IPS-18a (cell line): ENCODE data around the gene IMMP2L.

Source experiments
- H3K27ac ChIP-seq: one replicate; pipeline ENCODE4 v1.5.1; 2013; ENCODE audit warnings: low read length
- H3K27me3 ChIP-seq: one replicate; pipeline ENCODE4 v1.6.1; 2013; ENCODE audit warnings: mild to moderate bottlenecking, low read length; ENCODE audit not compliant: control insufficient read depth, insufficient read depth
- H3K36me3 ChIP-seq: one replicate; pipeline ENCODE4 v1.6.1; 2013; ENCODE audit warnings: low read depth, low read length; ENCODE audit not compliant: control insufficient read depth
- H3K4me1 ChIP-seq: one replicate; pipeline ENCODE4 v1.6.1; 2013; ENCODE audit warnings: low read depth, low read length; ENCODE audit not compliant: control insufficient read depth
- H3K4me3 ChIP-seq: one replicate; pipeline ENCODE4 v1.5.1; 2013; ENCODE audit warnings: low read length
- H3K9ac ChIP-seq: one replicate; pipeline ENCODE4 v1.6.1; 2013; ENCODE audit warnings: mild to moderate bottlenecking, low read length, moderate library complexity
- H3K9me3 ChIP-seq: one replicate; pipeline ENCODE4 v1.6.1; 2013; ENCODE audit warnings: low read depth, low read length; ENCODE audit not compliant: control insufficient read depth

Gene IMMP2L

GRCh38 chr7:110780712-110781111, 781.6 kb downstream of the IMMP2L start:
- no peaks in the 10 kb centered on the region for H3K27me3 ChIP-seq
- H3K4me3 ChIP-seq: no peak overlapping the region
- H3K36me3 ChIP-seq: no peaks in the 10 kb centered on the region
- H3K9me3 ChIP-seq: no peaks in the 10 kb centered on the region
- H3K27ac ChIP-seq: no peak overlapping the region
- H3K4me1 ChIP-seq: no peaks in the 10 kb centered on the region
- no peak overlapping the region for H3K9ac ChIP-seq

DNA sequence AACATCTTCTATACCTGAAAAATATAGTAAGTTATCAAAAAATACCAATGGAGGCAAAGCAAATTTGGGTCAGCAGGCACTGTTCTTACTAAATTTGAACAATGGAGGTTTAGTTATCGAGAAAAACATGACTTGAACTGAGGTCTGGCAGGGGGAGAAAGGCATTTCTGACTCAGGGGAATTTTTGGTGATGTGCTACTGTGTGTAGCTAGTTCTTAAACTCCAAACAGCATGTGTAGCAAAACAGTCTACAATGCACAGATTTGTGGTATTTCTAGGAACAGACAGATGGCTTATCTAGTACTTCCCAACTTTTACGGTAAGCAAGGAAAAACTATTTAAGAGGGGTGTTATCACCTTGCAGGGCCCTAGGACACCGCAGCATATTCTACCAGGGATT, 783.0 kb downstream of the IMMP2L start:
- no peak overlapping the region for H3K4me3 ChIP-seq
- no peaks in the 10 kb centered on the region for H3K4me1 ChIP-seq
- no peaks in the 10 kb centered on the region for H3K9me3 ChIP-seq
- no peak overlapping the region for H3K27ac ChIP-seq
- no peaks in the 10 kb centered on the region for H3K27me3 ChIP-seq
- H3K36me3 ChIP-seq: no peaks in the 10 kb centered on the region
- no peak overlapping the region for H3K9ac ChIP-seq

- H3K36me3 ChIP-seq: no peaks in the 10 kb centered on the region
- H3K4me1 ChIP-seq: no peaks in the 10 kb centered on the region
- no peaks in the 10 kb centered on the region for H3K9me3 ChIP-seq
- H3K27me3 ChIP-seq: no peaks in the 10 kb centered on the region
- no peak overlapping the region for H3K27ac ChIP-seq
- H3K9ac ChIP-seq: no peak overlapping the region
- no peak overlapping the region for H3K4me3 ChIP-seq
Measured at GRCh38 chr7:110775046-110775445, 787.2 kb downstream of the IMMP2L start.

GRCh38 chr7:110774071-110774470, 788.2 kb downstream of the IMMP2L start:
- H3K9me3 ChIP-seq: no peaks in the 10 kb centered on the region
- H3K36me3 ChIP-seq: no peaks in the 10 kb centered on the region
- no peaks in the 10 kb centered on the region for H3K4me1 ChIP-seq
- H3K9ac ChIP-seq: no peak overlapping the region
- H3K4me3 ChIP-seq: no peak overlapping the region
- H3K27me3 ChIP-seq: no peaks in the 10 kb centered on the region
- no peak overlapping the region for H3K27ac ChIP-seq

GRCh38 chr7:110772615-110773014, 789.7 kb downstream of the IMMP2L start:
- no peaks in the 10 kb centered on the region for H3K36me3 ChIP-seq
- H3K9ac ChIP-seq: no peak overlapping the region
- no peak overlapping the region for H3K4me3 ChIP-seq
- no peaks in the 10 kb centered on the region for H3K27me3 ChIP-seq
- peaks cover 3% of the 10 kb centered on the region for H3K4me1 ChIP-seq
- no peaks in the 10 kb centered on the region for H3K9me3 ChIP-seq
- no peak overlapping the region for H3K27ac ChIP-seq

GRCh38 chr7:110771717-110772116, 790.6 kb downstream of the IMMP2L start:
- no peak overlapping the region for H3K4me3 ChIP-seq
- H3K36me3 ChIP-seq: no peaks in the 10 kb centered on the region
- no peaks in the 10 kb centered on the region for H3K27me3 ChIP-seq
- H3K9ac ChIP-seq: no peak overlapping the region
- peaks cover 6% of the 10 kb centered on the region for H3K4me1 ChIP-seq
- no peaks in the 10 kb centered on the region for H3K9me3 ChIP-seq
- no peak overlapping the region for H3K27ac ChIP-seq

GRCh38 chr7:110767550-110768110, 794.7 kb downstream of the IMMP2L start:
- Histone ChIP-seq H3K27me3 (no peaks in the 10 kb centered on the region), H3K27ac (no peak overlapping the region), H3K9me3 (no peaks in the 10 kb centered on the region), H3K4me3 (no peak overlapping the region), H3K9ac (no peak overlapping the region), H3K4me1 (peaks cover 8% of the 10 kb centered on the region), H3K36me3 (no peaks in the 10 kb centered on the region)

- H3K4me3 ChIP-seq: no peak overlapping the region
- no peaks in the 10 kb centered on the region for H3K36me3 ChIP-seq
- H3K4me1 ChIP-seq: peaks cover 8% of the 10 kb centered on the region
- no peak overlapping the region for H3K27ac ChIP-seq
- H3K9me3 ChIP-seq: no peaks in the 10 kb centered on the region
- no peaks in the 10 kb centered on the region for H3K27me3 ChIP-seq
- H3K9ac ChIP-seq: no peak overlapping the region
Measured at GRCh38 chr7:110766864-110767263, 795.4 kb downstream of the IMMP2L start.

GRCh38 chr7:110764852-110765251, 797.4 kb downstream of the IMMP2L start:
- Histone ChIP-seq H3K9ac (no peak overlapping the region), H3K27me3 (no peaks in the 10 kb centered on the region), H3K27ac (no peak overlapping the region), H3K4me1 (peaks cover 14% of the 10 kb centered on the region), H3K36me3 (no peaks in the 10 kb centered on the region), H3K9me3 (no peaks in the 10 kb centered on the region), H3K4me3 (no peak overlapping the region)

DNA sequence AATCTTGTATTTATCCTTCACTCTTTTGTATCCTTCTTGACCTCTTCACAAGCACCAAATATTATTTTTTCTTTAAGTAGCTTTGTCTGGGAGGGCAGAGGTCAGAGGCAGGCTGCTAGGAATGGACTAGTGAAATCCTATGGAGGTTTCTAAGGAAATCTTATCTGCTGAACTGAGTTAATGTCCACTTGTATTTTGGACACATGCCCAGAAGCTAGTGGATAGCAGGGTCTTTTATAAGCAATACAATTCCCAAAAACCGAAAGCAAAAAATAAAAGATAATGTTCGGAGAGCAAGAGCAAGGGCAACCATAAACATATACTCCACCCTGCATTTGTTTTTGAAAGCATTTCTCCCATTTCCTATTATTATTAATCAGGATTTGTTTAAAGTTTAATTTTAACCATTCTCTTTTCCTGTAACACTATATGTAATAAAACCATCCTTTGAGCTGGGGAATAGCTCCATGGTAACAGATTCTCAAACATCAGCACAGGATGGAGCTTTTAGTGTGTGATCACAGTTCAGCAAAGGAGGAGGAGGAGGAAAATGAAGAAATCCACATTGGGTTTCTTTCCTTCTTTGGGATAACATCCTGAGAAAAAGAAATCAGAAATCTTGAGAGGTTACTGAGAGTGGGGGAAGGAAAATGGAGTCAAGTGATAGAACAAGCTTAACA, 799.6 kb downstream of the IMMP2L start:
- H3K27me3 ChIP-seq: no peaks in the 10 kb centered on the region
- H3K9ac ChIP-seq: no peak overlapping the region
- H3K9me3 ChIP-seq: no peaks in the 10 kb centered on the region
- no peak overlapping the region for H3K4me3 ChIP-seq
- no peaks in the 10 kb centered on the region for H3K36me3 ChIP-seq
- no peak overlapping the region for H3K27ac ChIP-seq
- peaks cover 15% of the 10 kb centered on the region for H3K4me1 ChIP-seq

- no peak overlapping the region for H3K4me3 ChIP-seq
- no peak overlapping the region for H3K27ac ChIP-seq
- no peaks in the 10 kb centered on the region for H3K9me3 ChIP-seq
- H3K9ac ChIP-seq: no peak overlapping the region
- peaks cover 10% of the 10 kb centered on the region for H3K4me1 ChIP-seq
- no peaks in the 10 kb centered on the region for H3K36me3 ChIP-seq
- no peaks in the 10 kb centered on the region for H3K27me3 ChIP-seq
Measured at GRCh38 chr7:110760341-110760740, 802.0 kb downstream of the IMMP2L start.

DNA sequence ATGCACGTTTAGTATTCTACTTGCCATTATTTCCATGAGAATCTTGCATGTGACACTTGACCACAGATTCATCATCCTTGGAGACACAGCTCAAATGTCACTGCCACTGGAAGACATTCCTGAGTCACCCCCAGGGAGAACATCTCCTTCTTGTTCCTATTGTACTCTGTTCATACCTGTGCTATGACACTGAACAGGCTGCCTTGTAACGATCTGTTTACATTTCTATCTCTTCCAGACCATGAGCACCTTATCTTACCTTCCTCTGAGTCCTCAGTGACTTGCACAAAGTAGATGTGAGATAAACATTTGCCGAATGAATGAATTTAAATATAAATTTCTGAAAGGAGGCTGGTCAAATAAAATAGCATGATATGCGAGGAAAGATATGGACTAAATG, 803.2 kb downstream of the IMMP2L start:
- no peak overlapping the region for H3K27ac ChIP-seq
- H3K27me3 ChIP-seq: no peaks in the 10 kb centered on the region
- H3K36me3 ChIP-seq: no peaks in the 10 kb centered on the region
- H3K9ac ChIP-seq: no peak overlapping the region
- H3K9me3 ChIP-seq: no peaks in the 10 kb centered on the region
- H3K4me1 ChIP-seq: peaks cover 10% of the 10 kb centered on the region
- no peak overlapping the region for H3K4me3 ChIP-seq
